H1 (cell line): ENCODE measurements around the gene SENP2.

ENCODE experiments used
- CBX8 ChIP-seq: fragments of 300-800, 300-1000 bp; sonication (generic); IDR thresholded peaks from 2 replicates; pipeline ENCODE4 v1.7.1; 2016; ENCODE audit warnings: low read depth, low read length, borderline replicate concordance
- CHD1 ChIP-seq: IDR thresholded peaks from 2 replicates; pipeline ENCODE4 v1.6.1; 2012; ENCODE audit warnings: low read depth, low read length, improper control_type of control experiment
- CHD2 ChIP-seq: IDR thresholded peaks from 2 replicates; pipeline ENCODE4 v1.6.1; 2012; ENCODE audit warnings: low read length, improper control_type of control experiment
- CTBP2 ChIP-seq: IDR thresholded peaks from 2 replicates; pipeline ENCODE4 v1.7.0; 2011; ENCODE audit warnings: borderline replicate concordance, mild to moderate bottlenecking, moderate library complexity, mixed read lengths, low read length; ENCODE audit not compliant: insufficient read depth, insufficient read length
- CTCF ChIP-seq, 3 experiments: IDR thresholded peaks; 1 replicate in 2 of 3; 2 replicates in 1 of 3; pipeline versions ENCODE4 v1.5.1 to v1.6.1; 2011; ENCODE audit warnings: low read length in 3 of 3, mild to moderate bottlenecking in 3 of 3, inconsistent platforms in 2 of 3, low read depth in 1 of 3, moderate library complexity in 1 of 3; ENCODE audit not compliant: insufficient read depth in 1 of 3; ENCODE audit errors: control extremely low read depth in 1 of 3
- EZH2 ChIP-seq: fragments of 200-600 bp; sonication (generic); IDR thresholded peaks from 2 replicates; pipeline ENCODE4 v1.7.1; 2012; ENCODE audit warnings: low read depth, mild to moderate bottlenecking, moderate library complexity, low read length, inconsistent platforms; ENCODE audit not compliant: severe bottlenecking
- JUN ChIP-seq: IDR thresholded peaks from 2 replicates; pipeline ENCODE4 v1.6.1; 2011; ENCODE audit warnings: low read depth, mild to moderate bottlenecking, improper control_type of control experiment, low read length
- POLR2A ChIP-seq, 2 experiments: IDR thresholded peaks; 1 replicate in 1 of 2; 2 replicates in 1 of 2; pipeline ENCODE4 v1.6.1; 2011; ENCODE audit warnings: low read depth in 2 of 2, low read length in 2 of 2, mild to moderate bottlenecking in 2 of 2; ENCODE audit errors: control extremely low read depth in 1 of 2
- POLR2AphosphoS5 ChIP-seq: IDR thresholded peaks from 2 replicates; pipeline ENCODE4 v1.6.1; 2011; ENCODE audit warnings: low read depth, low read length
- RXRA ChIP-seq: IDR thresholded peaks from 2 replicates; pipeline ENCODE4 v1.6.1; 2011; ENCODE audit warnings: low read depth, mild to moderate bottlenecking, low read length, moderate library complexity; ENCODE audit not compliant: insufficient read depth
- TAF1 ChIP-seq: IDR thresholded peaks from 2 replicates; pipeline ENCODE4 v1.6.1; 2011; ENCODE audit warnings: mild to moderate bottlenecking, low read depth, low read length

- TF ChIP-seq CHD1: no peak
- no peak for TF ChIP-seq POLR2AphosphoS5
- TF ChIP-seq CTBP2: no peak
- TF ChIP-seq EZH2: no peak
- no peak for TF ChIP-seq JUN
- no peak for TF ChIP-seq CTCF (IDR thresholded peaks at IDR 0.05; ENCODE audit: control extremely low read depth in 1 of 3, insufficient read depth in 1 of 3, low read depth in 1 of 3, low read length in 3 of 3)
- TF ChIP-seq POLR2A (IDR thresholded peaks at IDR 0.05; ENCODE audit: control extremely low read depth in 1 of 2, low read depth in 2 of 2, low read length in 2 of 2): no peak
- no peak for TF ChIP-seq RXRA
- no peak for TF ChIP-seq CBX8
- TF ChIP-seq TAF1: no peak
- TF ChIP-seq CHD2: no peak
Measured at GRCh38 chr3:185595526-185595925, 9.4 kb downstream of the SENP2 start.
